K562 (cell line): ENCODE measurements around the gene TMIGD3. TPM values are rescaled to one million over a fixed set of nuclear protein-coding genes. Genes with fewer than 3 reads are reported as not detected.

Source experiments
- ARHGAP35 ChIP-seq: fragments of 450-650 bp; IDR thresholded peaks from 2 replicates; pipeline ENCODE4 v1.6.1; 2018; ENCODE audit not compliant: partially characterized antibody
- ARID1B ChIP-seq: fragments of 450-650 bp; IDR thresholded peaks from 2 replicates; pipeline ENCODE4 v1.6.1; 2016; ENCODE audit warnings: antibody characterized with exemption, mild to moderate bottlenecking, inconsistent platforms
- CHD2 ChIP-seq: IDR thresholded peaks from 2 replicates; pipeline ENCODE4 v1.6.1; 2011; ENCODE audit warnings: low read depth, low read length
- DMBX1 ChIP-seq: fragments of 250-450 bp; sonication (Bioruptor Pico); IDR thresholded peaks from 2 replicates; pipeline ENCODE4 v1.8.0; 2022; ENCODE audit warnings: inconsistent platforms, mild to moderate bottlenecking, moderate library complexity, borderline replicate concordance
- EP300 ChIP-seq: IDR thresholded peaks from 2 replicates; pipeline ENCODE4 v1.6.1; 2012; ENCODE audit warnings: low read length, improper control_type of control experiment
- EZH2 ChIP-seq: IDR thresholded peaks from 2 replicates; pipeline ENCODE4 v1.6.1; 2012; ENCODE audit warnings: low read depth, mild to moderate bottlenecking, inconsistent platforms, low read length, borderline replicate concordance
- GABPB1 ChIP-seq: sonication (generic); formaldehyde crosslinking; IDR thresholded peaks from 2 replicates; pipeline ENCODE4 v1.8.0; 2022; ENCODE audit warnings: mild to moderate bottlenecking, missing genetic modification reagents
- HDAC2 ChIP-seq: fragments of 450-650 bp; IDR thresholded peaks from 2 replicates; pipeline ENCODE4 v1.6.1; 2016; ENCODE audit warnings: mild to moderate bottlenecking
- HDAC8 ChIP-seq: fragments of 450-650 bp; IDR thresholded peaks from 2 replicates; pipeline ENCODE4 v1.6.1; 2016; ENCODE audit warnings: mild to moderate bottlenecking, missing genetic modification characterization, moderate library complexity, missing compliant biosample characterization
- NUFIP1 ChIP-seq: fragments of 450-650 bp; IDR thresholded peaks from 2 replicates; pipeline ENCODE4 v1.6.1; 2018; ENCODE audit not compliant: partially characterized antibody
- SMC3 ChIP-seq: conservative IDR thresholded peaks from 2 replicates; pipeline ENCODE4 v1.6.1; 2011; ENCODE audit warnings: low read depth, low read length, improper control_type of control experiment; ENCODE audit not compliant: insufficient read depth
- ZNF121 ChIP-seq: sonication (generic); formaldehyde crosslinking; conservative IDR thresholded peaks from 2 replicates; pipeline ENCODE4 v1.8.0; 2022; ENCODE audit warnings: missing genetic modification reagents
- ZNF316 ChIP-seq: fragments of 450-650 bp; IDR thresholded peaks from 2 replicates; pipeline ENCODE4 v1.6.1; 2016
- ZNF551 ChIP-seq: fragments of 250-450 bp; sonication (Bioruptor Pico); IDR thresholded peaks from 2 replicates; pipeline ENCODE4 v1.5.0; 2021; ENCODE audit warnings: mild to moderate bottlenecking, moderate library complexity
- ZNF717 ChIP-seq: fragments of 250-450 bp; sonication (Bioruptor Pico); IDR thresholded peaks from 2 replicates; pipeline ENCODE4 v1.5.0; 2021
- polyA plus RNA-seq, 8 experiments: library from polyadenylated mRNA; depleted of rRNA in 4 of 8; stranded (reverse) in 5 of 8; unstranded in 3 of 8; fragments of >200 nt; fragmentation: Nextera tagmentation in 2 of 8; fragmentation: Illumina TruSeq in 1 of 8; extraction: Ambion mirVana in 2 of 8; extraction: Trizol in 1 of 8; gene quantifications; 2 replicates each; pipeline versions ENCODE4 v1.2.1 to v1.2.3, GENCODE V29; 2011 to 2014; ENCODE audit warnings: inconsistent platforms in 1 of 8, missing spikeins in 1 of 8
- total RNA-seq, 7 experiments: library from RNA; depleted of rRNA in 6 of 7; stranded (reverse); fragments of >200 nt in 6 of 7; fragmentation: Illumina TruSeq in 2 of 7; extraction: Trizol in 2 of 7; gene quantifications; 2 replicates each; pipeline versions ENCODE4 v1.2.1 to v1.2.3, GENCODE V29; 2011 to 2021; ENCODE audit warnings: low replicate concordance in 1 of 7
- TF ChIP-seq, protein P1 (sequence below): sonication (generic); formaldehyde crosslinking; IDR thresholded peaks from 2 replicates; pipeline ENCODE4 v1.8.0; 2023; ENCODE audit warnings: mild to moderate bottlenecking, missing genetic modification reagents
- TF ChIP-seq, protein P2 (sequence below): fragments of 250-450 bp; sonication (Bioruptor Pico); IDR thresholded peaks from 2 replicates; pipeline ENCODE4 v1.4.0; 2020; ENCODE audit warnings: mild to moderate bottlenecking, moderate library complexity
- TF ChIP-seq, protein P3 (sequence below): fragments of 450-650 bp; formaldehyde crosslinking; IDR thresholded peaks from 2 replicates; pipeline ENCODE4 v1.4.0; 2020; ENCODE audit warnings: mild to moderate bottlenecking, moderate library complexity
- TF ChIP-seq, protein P4 (sequence below), 2 experiments: fragments of 450-650 bp; IDR thresholded peaks; 2 replicates each; pipeline ENCODE4 v1.6.1; 2018; ENCODE audit warnings: mild to moderate bottlenecking in 2 of 2, low read depth in 1 of 2; ENCODE audit not compliant: partially characterized antibody in 2 of 2
- TF ChIP-seq, protein P5 (sequence below): fragments of 450-650 bp; IDR thresholded peaks from 2 replicates; pipeline ENCODE4 v1.7.0; 2016; ENCODE audit warnings: borderline replicate concordance

The TMIGD3 gene
- total and polyA plus RNA-seq, 9 of the 15 experiments (the other 6 are each of a cell fraction or from before 2014, with no cell fraction given) = 0.11 to 0.13 (median 0.11) TPM; not detected in 6

DNA sequence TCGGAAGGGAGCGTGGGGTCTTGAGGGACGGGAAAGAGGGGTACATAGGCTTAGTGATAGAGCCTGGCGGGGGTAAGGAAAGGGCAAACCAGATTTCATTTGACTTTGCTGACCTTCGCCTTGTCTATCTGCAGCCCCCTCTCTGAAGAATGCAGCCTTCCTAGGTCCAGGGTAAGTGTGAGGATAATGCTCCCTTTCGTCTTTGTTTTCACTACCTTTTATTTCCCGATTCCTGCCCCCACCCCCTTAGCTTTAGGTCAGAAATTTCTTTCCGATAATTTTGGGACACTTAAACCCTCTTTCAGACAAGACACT, 53.8 kb downstream of the TMIGD3 start (continued):
- TF ChIP-seq, protein P1, sequence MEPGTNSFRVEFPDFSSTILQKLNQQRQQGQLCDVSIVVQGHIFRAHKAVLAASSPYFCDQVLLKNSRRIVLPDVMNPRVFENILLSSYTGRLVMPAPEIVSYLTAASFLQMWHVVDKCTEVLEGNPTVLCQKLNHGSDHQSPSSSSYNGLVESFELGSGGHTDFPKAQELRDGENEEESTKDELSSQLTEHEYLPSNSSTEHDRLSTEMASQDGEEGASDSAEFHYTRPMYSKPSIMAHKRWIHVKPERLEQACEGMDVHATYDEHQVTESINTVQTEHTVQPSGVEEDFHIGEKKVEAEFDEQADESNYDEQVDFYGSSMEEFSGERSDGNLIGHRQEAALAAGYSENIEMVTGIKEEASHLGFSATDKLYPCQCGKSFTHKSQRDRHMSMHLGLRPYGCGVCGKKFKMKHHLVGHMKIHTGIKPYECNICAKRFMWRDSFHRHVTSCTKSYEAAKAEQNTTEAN (CRISPR knock-in tag) = 0 out of 2 replicates have a peak, but pooled peaks have one; percentile 46
- TF ChIP-seq HDAC2 = no peak
- TF ChIP-seq EP300 = no peak
- no peak for TF ChIP-seq ZNF551 (CRISPR knock-in tag)
- TF ChIP-seq DMBX1 (CRISPR knock-in tag) = no peak
- TF ChIP-seq EZH2 = no peak
- TF ChIP-seq CHD2 = no peak
- TF ChIP-seq SMC3 = no peak
- no peak for TF ChIP-seq HDAC8 (tag)
- TF ChIP-seq, protein P2, sequence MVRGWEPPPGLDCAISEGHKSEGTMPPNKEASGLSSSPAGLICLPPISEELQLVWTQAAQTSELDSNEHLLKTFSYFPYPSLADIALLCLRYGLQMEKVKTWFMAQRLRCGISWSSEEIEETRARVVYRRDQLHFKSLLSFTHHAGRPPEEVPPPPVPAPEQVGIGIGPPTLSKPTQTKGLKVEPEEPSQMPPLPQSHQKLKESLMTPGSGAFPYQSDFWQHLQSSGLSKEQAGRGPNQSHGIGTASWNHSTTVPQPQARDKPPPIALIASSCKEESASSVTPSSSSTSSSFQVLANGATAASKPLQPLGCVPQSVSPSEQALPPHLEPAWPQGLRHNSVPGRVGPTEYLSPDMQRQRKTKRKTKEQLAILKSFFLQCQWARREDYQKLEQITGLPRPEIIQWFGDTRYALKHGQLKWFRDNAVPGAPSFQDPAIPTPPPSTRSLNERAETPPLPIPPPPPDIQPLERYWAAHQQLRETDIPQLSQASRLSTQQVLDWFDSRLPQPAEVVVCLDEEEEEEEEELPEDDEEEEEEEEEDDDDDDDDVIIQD (CRISPR knock-in tag) = no peak
- peak; percentile 32 for TF ChIP-seq NUFIP1
- TF ChIP-seq ARHGAP35 = no peak
- TF ChIP-seq, protein P3, sequence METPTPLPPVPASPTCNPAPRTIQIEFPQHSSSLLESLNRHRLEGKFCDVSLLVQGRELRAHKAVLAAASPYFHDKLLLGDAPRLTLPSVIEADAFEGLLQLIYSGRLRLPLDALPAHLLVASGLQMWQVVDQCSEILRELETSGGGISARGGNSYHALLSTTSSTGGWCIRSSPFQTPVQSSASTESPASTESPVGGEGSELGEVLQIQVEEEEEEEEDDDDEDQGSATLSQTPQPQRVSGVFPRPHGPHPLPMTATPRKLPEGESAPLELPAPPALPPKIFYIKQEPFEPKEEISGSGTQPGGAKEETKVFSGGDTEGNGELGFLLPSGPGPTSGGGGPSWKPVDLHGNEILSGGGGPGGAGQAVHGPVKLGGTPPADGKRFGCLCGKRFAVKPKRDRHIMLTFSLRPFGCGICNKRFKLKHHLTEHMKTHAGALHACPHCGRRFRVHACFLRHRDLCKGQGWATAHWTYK (CRISPR knock-in tag) = no peak
- TF ChIP-seq ZNF717 (CRISPR knock-in tag) = no peak
- TF ChIP-seq, protein P4, sequence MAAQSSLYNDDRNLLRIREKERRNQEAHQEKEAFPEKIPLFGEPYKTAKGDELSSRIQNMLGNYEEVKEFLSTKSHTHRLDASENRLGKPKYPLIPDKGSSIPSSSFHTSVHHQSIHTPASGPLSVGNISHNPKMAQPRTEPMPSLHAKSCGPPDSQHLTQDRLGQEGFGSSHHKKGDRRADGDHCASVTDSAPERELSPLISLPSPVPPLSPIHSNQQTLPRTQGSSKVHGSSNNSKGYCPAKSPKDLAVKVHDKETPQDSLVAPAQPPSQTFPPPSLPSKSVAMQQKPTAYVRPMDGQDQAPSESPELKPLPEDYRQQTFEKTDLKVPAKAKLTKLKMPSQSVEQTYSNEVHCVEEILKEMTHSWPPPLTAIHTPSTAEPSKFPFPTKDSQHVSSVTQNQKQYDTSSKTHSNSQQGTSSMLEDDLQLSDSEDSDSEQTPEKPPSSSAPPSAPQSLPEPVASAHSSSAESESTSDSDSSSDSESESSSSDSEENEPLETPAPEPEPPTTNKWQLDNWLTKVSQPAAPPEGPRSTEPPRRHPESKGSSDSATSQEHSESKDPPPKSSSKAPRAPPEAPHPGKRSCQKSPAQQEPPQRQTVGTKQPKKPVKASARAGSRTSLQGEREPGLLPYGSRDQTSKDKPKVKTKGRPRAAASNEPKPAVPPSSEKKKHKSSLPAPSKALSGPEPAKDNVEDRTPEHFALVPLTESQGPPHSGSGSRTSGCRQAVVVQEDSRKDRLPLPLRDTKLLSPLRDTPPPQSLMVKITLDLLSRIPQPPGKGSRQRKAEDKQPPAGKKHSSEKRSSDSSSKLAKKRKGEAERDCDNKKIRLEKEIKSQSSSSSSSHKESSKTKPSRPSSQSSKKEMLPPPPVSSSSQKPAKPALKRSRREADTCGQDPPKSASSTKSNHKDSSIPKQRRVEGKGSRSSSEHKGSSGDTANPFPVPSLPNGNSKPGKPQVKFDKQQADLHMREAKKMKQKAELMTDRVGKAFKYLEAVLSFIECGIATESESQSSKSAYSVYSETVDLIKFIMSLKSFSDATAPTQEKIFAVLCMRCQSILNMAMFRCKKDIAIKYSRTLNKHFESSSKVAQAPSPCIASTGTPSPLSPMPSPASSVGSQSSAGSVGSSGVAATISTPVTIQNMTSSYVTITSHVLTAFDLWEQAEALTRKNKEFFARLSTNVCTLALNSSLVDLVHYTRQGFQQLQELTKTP (IDR thresholded peaks at IDR 0.05; ENCODE audit: low read depth in 1 of 2, partially characterized antibody in 2 of 2) = peak in 1 of 2 experiments; percentile 41
- peak; percentile 22; the same call in 1 of the 2 replicates for TF ChIP-seq GABPB1 (CRISPR knock-in tag)
- TF ChIP-seq ARID1B = peak; percentile 35; the same call in 1 of the 2 replicates
- TF ChIP-seq, protein P5, sequence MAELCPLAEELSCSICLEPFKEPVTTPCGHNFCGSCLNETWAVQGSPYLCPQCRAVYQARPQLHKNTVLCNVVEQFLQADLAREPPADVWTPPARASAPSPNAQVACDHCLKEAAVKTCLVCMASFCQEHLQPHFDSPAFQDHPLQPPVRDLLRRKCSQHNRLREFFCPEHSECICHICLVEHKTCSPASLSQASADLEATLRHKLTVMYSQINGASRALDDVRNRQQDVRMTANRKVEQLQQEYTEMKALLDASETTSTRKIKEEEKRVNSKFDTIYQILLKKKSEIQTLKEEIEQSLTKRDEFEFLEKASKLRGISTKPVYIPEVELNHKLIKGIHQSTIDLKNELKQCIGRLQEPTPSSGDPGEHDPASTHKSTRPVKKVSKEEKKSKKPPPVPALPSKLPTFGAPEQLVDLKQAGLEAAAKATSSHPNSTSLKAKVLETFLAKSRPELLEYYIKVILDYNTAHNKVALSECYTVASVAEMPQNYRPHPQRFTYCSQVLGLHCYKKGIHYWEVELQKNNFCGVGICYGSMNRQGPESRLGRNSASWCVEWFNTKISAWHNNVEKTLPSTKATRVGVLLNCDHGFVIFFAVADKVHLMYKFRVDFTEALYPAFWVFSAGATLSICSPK = peak; percentile 49; the same call in 1 of the 2 replicates
- TF ChIP-seq ZNF121 = no peak
- TF ChIP-seq ZNF316 = no peak
